A549 (cell line): ENCODE data around the gene VPS72.

Experiments
- BHLHE40 ChIP-seq: IDR thresholded peaks from 2 replicates; pipeline ENCODE4 v1.6.1; 2012; ENCODE audit warnings: low read depth, low read length, inconsistent platforms
- CBX2 ChIP-seq: fragments of 200-600 bp; sonication (generic); IDR thresholded peaks from 2 replicates; pipeline ENCODE4 v1.6.1; 2016; ENCODE audit warnings: low read depth, mild to moderate bottlenecking, borderline replicate concordance
- POLR2AphosphoS2 ChIP-seq: conservative IDR thresholded peaks from 2 replicates; pipeline ENCODE4 v1.6.1; 2012; ENCODE audit warnings: low read length, improper control_type of control experiment, inconsistent platforms
- TF ChIP-seq, protein P1 (sequence below): fragments of >200 bp; sonication (Bioruptor Twin); formaldehyde crosslinking; IDR thresholded peaks from 3 replicates; pipeline ENCODE4 v1.5.1; 2016

DNA sequence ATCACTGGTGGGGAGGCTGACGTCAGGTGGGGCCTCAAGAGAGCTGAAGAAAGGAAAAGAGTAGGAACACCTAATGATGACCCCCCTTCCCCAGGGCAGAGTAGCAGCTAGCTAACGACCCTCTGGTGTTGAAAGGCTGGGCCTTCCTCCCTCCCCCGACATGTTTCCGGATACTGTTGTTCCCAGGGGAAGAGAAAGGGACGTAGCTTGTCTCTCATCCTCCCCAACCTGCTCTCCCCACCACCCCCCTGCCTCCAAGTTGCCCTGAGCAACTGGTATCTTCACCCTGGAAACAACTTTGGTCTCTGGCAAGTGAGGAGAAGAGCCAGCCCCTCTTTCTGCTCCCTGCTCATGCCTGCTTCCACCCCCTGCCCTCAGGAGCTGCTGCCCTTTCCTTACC is 46.0 kb downstream of the VPS72 start:
- TF ChIP-seq CBX2 (no peak), BHLHE40 (no peak), POLR2AphosphoS2 (no peak)
- TF ChIP-seq, protein P1, sequence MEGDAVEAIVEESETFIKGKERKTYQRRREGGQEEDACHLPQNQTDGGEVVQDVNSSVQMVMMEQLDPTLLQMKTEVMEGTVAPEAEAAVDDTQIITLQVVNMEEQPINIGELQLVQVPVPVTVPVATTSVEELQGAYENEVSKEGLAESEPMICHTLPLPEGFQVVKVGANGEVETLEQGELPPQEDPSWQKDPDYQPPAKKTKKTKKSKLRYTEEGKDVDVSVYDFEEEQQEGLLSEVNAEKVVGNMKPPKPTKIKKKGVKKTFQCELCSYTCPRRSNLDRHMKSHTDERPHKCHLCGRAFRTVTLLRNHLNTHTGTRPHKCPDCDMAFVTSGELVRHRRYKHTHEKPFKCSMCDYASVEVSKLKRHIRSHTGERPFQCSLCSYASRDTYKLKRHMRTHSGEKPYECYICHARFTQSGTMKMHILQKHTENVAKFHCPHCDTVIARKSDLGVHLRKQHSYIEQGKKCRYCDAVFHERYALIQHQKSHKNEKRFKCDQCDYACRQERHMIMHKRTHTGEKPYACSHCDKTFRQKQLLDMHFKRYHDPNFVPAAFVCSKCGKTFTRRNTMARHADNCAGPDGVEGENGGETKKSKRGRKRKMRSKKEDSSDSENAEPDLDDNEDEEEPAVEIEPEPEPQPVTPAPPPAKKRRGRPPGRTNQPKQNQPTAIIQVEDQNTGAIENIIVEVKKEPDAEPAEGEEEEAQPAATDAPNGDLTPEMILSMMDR = no peak
